Ovary (tissue), 3 donors: ENCODE data around the gene PBX4.

Experiments
- EP300 ChIP-seq: sonication (generic); formaldehyde crosslinking; IDR thresholded peaks from one replicate; pipeline ENCODE4 v1.6.1; 2017; ENCODE audit warnings: antibody characterized with exemption
- POLR2A ChIP-seq: fragments of 450-650 bp; IDR thresholded peaks from one replicate; pipeline ENCODE4 v1.6.1; 2017; ENCODE audit warnings: antibody characterized with exemption, mild to moderate bottlenecking, moderate library complexity
- TF ChIP-seq, protein P1 (sequence below), 3 donors: fragments of 450-650 bp in 2 of 3; fragments of 200-600 bp in 1 of 3; IDR thresholded peaks; one replicate each; pipeline versions ENCODE4 v1.5.1 to v1.8.0; 2016 to 2022; ENCODE audit warnings: antibody characterized with exemption in 3 of 3, mild to moderate bottlenecking in 1 of 3
- donor health status: DM: no; HTN: no; CAD: no.

DNA sequence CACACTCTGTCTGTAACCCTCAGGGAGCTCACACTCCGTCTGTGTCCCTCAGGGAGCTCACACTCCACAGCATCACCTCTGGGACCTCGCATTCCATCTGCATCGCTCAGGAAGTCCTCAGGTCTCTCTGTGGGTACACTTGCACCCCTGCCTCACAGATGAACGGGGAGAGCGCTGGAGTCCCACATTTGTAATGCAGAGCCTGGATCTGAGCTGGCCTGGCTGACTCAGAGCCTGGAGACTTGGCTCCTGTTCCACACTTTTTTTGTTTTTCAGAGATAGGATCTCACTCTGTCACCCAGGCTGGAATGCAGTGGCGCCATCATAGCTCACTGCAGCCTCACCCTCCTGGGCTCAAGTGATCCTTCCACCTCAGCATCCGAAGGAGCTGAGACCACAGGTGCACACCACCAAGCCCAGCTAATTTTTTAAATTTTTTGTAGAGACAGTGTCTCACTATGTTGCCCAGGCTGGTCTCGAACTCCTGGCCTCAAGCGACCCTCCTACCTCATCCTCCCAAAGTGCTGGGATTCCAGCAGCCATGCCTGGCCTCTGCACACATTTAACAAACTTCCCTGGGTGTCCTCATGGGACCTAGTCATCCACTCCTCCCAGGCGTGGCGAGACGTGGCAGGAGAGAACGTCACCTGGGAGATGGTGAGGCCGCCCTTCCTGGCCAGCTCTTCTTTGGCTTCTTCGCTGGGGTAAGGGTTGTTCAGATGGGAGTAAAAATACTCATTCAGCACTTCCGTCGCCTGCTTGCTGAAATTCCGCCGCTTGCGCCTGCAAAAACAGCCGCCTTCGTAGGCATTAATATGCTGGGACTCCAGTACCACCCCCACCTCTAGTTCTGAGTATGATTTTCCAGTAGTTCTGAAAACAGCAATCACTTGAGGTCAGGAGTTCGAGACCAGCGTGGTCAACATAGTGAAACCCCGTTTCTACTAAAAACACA lies 49.4 kb downstream of the PBX4 start:
- TF ChIP-seq, protein P1, sequence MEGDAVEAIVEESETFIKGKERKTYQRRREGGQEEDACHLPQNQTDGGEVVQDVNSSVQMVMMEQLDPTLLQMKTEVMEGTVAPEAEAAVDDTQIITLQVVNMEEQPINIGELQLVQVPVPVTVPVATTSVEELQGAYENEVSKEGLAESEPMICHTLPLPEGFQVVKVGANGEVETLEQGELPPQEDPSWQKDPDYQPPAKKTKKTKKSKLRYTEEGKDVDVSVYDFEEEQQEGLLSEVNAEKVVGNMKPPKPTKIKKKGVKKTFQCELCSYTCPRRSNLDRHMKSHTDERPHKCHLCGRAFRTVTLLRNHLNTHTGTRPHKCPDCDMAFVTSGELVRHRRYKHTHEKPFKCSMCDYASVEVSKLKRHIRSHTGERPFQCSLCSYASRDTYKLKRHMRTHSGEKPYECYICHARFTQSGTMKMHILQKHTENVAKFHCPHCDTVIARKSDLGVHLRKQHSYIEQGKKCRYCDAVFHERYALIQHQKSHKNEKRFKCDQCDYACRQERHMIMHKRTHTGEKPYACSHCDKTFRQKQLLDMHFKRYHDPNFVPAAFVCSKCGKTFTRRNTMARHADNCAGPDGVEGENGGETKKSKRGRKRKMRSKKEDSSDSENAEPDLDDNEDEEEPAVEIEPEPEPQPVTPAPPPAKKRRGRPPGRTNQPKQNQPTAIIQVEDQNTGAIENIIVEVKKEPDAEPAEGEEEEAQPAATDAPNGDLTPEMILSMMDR (IDR thresholded peaks at IDR 0.05): no peak
- TF ChIP-seq POLR2A (no peak), EP300 (no peak)
